G401.6 (cell line): ENCODE data around the gene MAP1B.

ENCODE experiments used
- FAIRE-seq: peaks from 2 replicates; lab custom pipeline; 2012; peaks lifted over from hg19 to GRCh38; lab: Jason Lieb, UNC

Gene MAP1B

GRCh38 chr5:72225741-72226140, 118.5 kb downstream of the MAP1B start:
- no peak for FAIRE-seq

GRCh38 chr5:72226950-72227349, 119.7 kb downstream of the MAP1B start:
- no peak for FAIRE-seq

- no peak for FAIRE-seq
These were observed 121.7 kb downstream of the MAP1B start for GRCh38 chr5:72228960-72229359.

GRCh38 chr5:72231991-72232703, 124.9 kb downstream of the MAP1B start:
- no peak for FAIRE-seq

- FAIRE-seq = no peak
These were observed 125.6 kb downstream of the MAP1B start for GRCh38 chr5:72232838-72233237.

- FAIRE-seq = peak; percentile 41
These were observed 126.6 kb downstream of the MAP1B start for GRCh38 chr5:72233835-72234234.

- no peak for FAIRE-seq
These were observed 127.0 kb downstream of the MAP1B start for GRCh38 chr5:72234265-72234700.

- FAIRE-seq = no peak
These were observed 127.6 kb downstream of the MAP1B start for GRCh38 chr5:72234868-72235267.

GRCh38 chr5:72235725-72236124, 128.4 kb downstream of the MAP1B start:
- FAIRE-seq = no peak

- no peak for FAIRE-seq
These were observed 130.1 kb downstream of the MAP1B start for GRCh38 chr5:72237415-72237814.

GRCh38 chr5:72237879-72238278, 130.6 kb downstream of the MAP1B start:
- FAIRE-seq = no peak

- FAIRE-seq = no peak
These were observed 131.6 kb downstream of the MAP1B start for GRCh38 chr5:72238712-72239445.

- no peak for FAIRE-seq
These were observed 134.2 kb downstream of the MAP1B start for GRCh38 chr5:72241346-72242003.

GRCh38 chr5:72242796-72243475, 135.7 kb downstream of the MAP1B start:
- FAIRE-seq = no peak

GRCh38 chr5:72243706-72244105, 136.4 kb downstream of the MAP1B start:
- FAIRE-seq = no peak

- FAIRE-seq = no peak
These were observed 137.6 kb downstream of the MAP1B start for GRCh38 chr5:72244862-72245371.

GRCh38 chr5:72245546-72245945, 138.3 kb downstream of the MAP1B start:
- no peak for FAIRE-seq

- FAIRE-seq = no peak
These were observed 138.8 kb downstream of the MAP1B start for GRCh38 chr5:72245951-72246532.

- no peak for FAIRE-seq
These were observed 139.7 kb downstream of the MAP1B start for GRCh38 chr5:72246954-72247442.

- FAIRE-seq = no peak
These were observed 141.2 kb downstream of the MAP1B start for GRCh38 chr5:72248410-72248981.

- no peak for FAIRE-seq
These were observed 144.1 kb downstream of the MAP1B start for GRCh38 chr5:72251386-72251785.

- no peak for FAIRE-seq
These were observed 144.7 kb downstream of the MAP1B start for GRCh38 chr5:72252008-72252407.
